BE2C (cell line): ENCODE results near the gene MEPCE.
"Not testable (repeated sequence)": the region's sequence is repeated elsewhere in the genome, so short reads cannot be mapped to it uniquely, and the experiment has no call there.

Experiments used
- DNase-seq: peaks from one replicate; pipeline ENCODE4 v3.0.0-alpha.2; 2020
- H3K27me3 ChIP-seq: fragments of 250-450 bp; sonication (Bioruptor Pico); 2 replicates; pipeline ENCODE4 v1.5.1; 2020; ENCODE audit warnings: mild to moderate bottlenecking
- H3K36me3 ChIP-seq: fragments of 250-450 bp; sonication (Bioruptor Pico); 2 replicates; pipeline ENCODE4 v1.5.1; 2020; ENCODE audit warnings: mild to moderate bottlenecking
- H3K4me1 ChIP-seq: fragments of 250-450 bp; sonication (Bioruptor Pico); 2 replicates; pipeline ENCODE4 v1.5.1; 2020
- H3K4me3 ChIP-seq: 2 replicates; pipeline ENCODE4 v1.5.1; 2011; ENCODE audit warnings: low read depth, low read length
- H3K9me3 ChIP-seq: fragments of 250-450 bp; sonication (Bioruptor Pico); 2 replicates; pipeline ENCODE4 v1.5.1; 2020
- CTCF ChIP-seq: IDR thresholded peaks from 2 replicates; pipeline ENCODE4 v1.5.1; 2012; ENCODE audit warnings: mild to moderate bottlenecking, low read depth, low read length

The MEPCE gene

GRCh38 chr7:100435401-100436304, 6.0 kb downstream of the MEPCE start:
- DNase-seq: peak; percentile 30
- Histone ChIP-seq H3K4me3 (peak overlapping the region; percentile 89), H3K4me1 (no peaks in the 10 kb centered on the region; the same call in 1 of the 2 replicates), H3K9me3 (no peaks in the 10 kb centered on the region), H3K36me3 (peaks cover 44% of the 10 kb centered on the region), H3K27me3 (no peaks in the 10 kb centered on the region)
- TF ChIP-seq CTCF: no peak

GRCh38 chr7:100437150-100438100, 7.8 kb downstream of the MEPCE start:
- H3K36me3 ChIP-seq: peaks cover 32% of the 10 kb centered on the region
- H3K27me3 ChIP-seq: no peaks in the 10 kb centered on the region
- no peak for DNase-seq
- no peak for TF ChIP-seq CTCF
- H3K4me3 ChIP-seq: no peak overlapping the region
- H3K9me3 ChIP-seq: no peaks in the 10 kb centered on the region
- no peaks in the 10 kb centered on the region; the same call in 1 of the 2 replicates for H3K4me1 ChIP-seq

GRCh38 chr7:100438172-100438571, 8.5 kb downstream of the MEPCE start:
- Histone ChIP-seq H3K27me3 (no peaks in the 10 kb centered on the region), H3K4me1 (no peaks in the 10 kb centered on the region; the same call in 1 of the 2 replicates), H3K4me3 (no peak overlapping the region), H3K36me3 (peaks cover 27% of the 10 kb centered on the region), H3K9me3 (no peaks in the 10 kb centered on the region)
- DNase-seq: no peak
- no peak for TF ChIP-seq CTCF

- peaks cover 21% of the 10 kb centered on the region for H3K36me3 ChIP-seq
- not testable (repeated sequence) for H3K4me3 ChIP-seq, H3K4me1 ChIP-seq, H3K9me3 ChIP-seq, H3K27me3 ChIP-seq, DNase-seq
These were observed 9.1 kb downstream of the MEPCE start for GRCh38 chr7:100438731-100439130.

- not testable (repeated sequence) for DNase-seq, H3K4me3 ChIP-seq, H3K27me3 ChIP-seq, H3K4me1 ChIP-seq, H3K9me3 ChIP-seq
- peaks cover 16% of the 10 kb centered on the region for H3K36me3 ChIP-seq
These were observed 9.6 kb downstream of the MEPCE start for GRCh38 chr7:100439244-100439643.

- H3K4me3 ChIP-seq: no peak overlapping the region
- DNase-seq: no peak
- no peaks in the 10 kb centered on the region for H3K36me3 ChIP-seq
- H3K4me1 ChIP-seq: peaks cover 7% of the 10 kb centered on the region
- no peak for TF ChIP-seq CTCF
- H3K27me3 ChIP-seq: no peaks in the 10 kb centered on the region
- no peaks in the 10 kb centered on the region for H3K9me3 ChIP-seq
These were observed 12.3 kb downstream of the MEPCE start for GRCh38 chr7:100441641-100442535.
